Sigmoid colon (tissue), 7 donors: Measurements from ENCODE around the gene IGFBP2. TPM values are rescaled to one million over a fixed set of nuclear protein-coding genes. Genes with fewer than 3 reads are reported as not detected.

Experiments
- DNase-seq: peaks from one replicate; pipeline ENCODE4 v3.0.0-alpha.2; 2019
- H3K27ac ChIP-seq, 4 donors: fragments of 200-600 bp; sonication (generic); one replicate each; pipeline ENCODE4 v1.5.1; 2016 to 2019; ENCODE audit warnings: mild to moderate bottlenecking in 1 of 4
- H3K27me3 ChIP-seq, 3 donors: fragments of 200-600 bp; sonication (generic); one replicate each; pipeline ENCODE4 v1.5.1; 2019; ENCODE audit warnings: mild to moderate bottlenecking in 1 of 3
- H3K36me3 ChIP-seq, 4 donors: fragments of 200-600 bp; sonication (generic); one replicate each; pipeline ENCODE4 v1.5.1; 2016 to 2019
- H3K4me1 ChIP-seq, 4 donors: fragments of 200-600 bp; sonication (generic); one replicate each; pipeline ENCODE4 v1.5.1; 2017 to 2019
- H3K4me3 ChIP-seq, 4 donors: fragments of 200-600 bp; sonication (generic); one replicate each; pipeline ENCODE4 v1.5.1; 2017 to 2019; ENCODE audit warnings: mild to moderate bottlenecking in 2 of 4, moderate library complexity in 1 of 4
- H3K9me3 ChIP-seq, 4 donors: fragments of 200-600 bp in 3 of 4; sonication (generic) in 3 of 4; one replicate each; pipeline versions ENCODE4 v1.5.1 to v1.6.1; 2013 to 2019
- CTCF ChIP-seq, 4 experiments: fragments of 450-650 bp in 3 of 4; fragments of 200-600 bp in 1 of 4; IDR thresholded peaks; one replicate each; pipeline ENCODE4 v1.5.1; 2016 to 2019; ENCODE audit warnings: antibody characterized with exemption in 4 of 4, mild to moderate bottlenecking in 3 of 4, moderate library complexity in 2 of 4
- EP300 ChIP-seq, 4 donors: sonication (generic); formaldehyde crosslinking; IDR thresholded peaks; one replicate each; pipeline ENCODE4 v1.6.1; 2017; ENCODE audit warnings: antibody characterized with exemption in 4 of 4
- POLR2A ChIP-seq, 2 donors: fragments of 450-650 bp; IDR thresholded peaks; one replicate each; pipeline ENCODE4 v1.6.1; 2016; ENCODE audit warnings: antibody characterized with exemption in 2 of 2, mild to moderate bottlenecking in 2 of 2, moderate library complexity in 2 of 2
- POLR2AphosphoS5 ChIP-seq, 4 donors: sonication (generic); formaldehyde crosslinking; IDR thresholded peaks; one replicate each; pipeline ENCODE4 v1.6.1; 2017; ENCODE audit warnings: antibody characterized with exemption in 4 of 4
- WGBS, 2 donors: extraction: QIAGEN DNeasy Blood & Tissue Kit; methylation state at CpG; one replicate each; pipeline ENCODE4 v1.1.7; 2013; 5-methylcytosine and 5-hydroxymethylcytosine counted together
- intact Hi-C: fragments of 100-400 bp; cut with DNase I; formaldehyde crosslinking; loops from one replicate; pipeline ENCODE4 v1.15.1; 2023
- polyA plus RNA-seq, 3 donors: library from polyadenylated mRNA; stranded (reverse); fragments of 200-250 nt; gene quantifications; one replicate each; pipeline ENCODE4 v1.2.3, GENCODE V29; 2013
- total RNA-seq, 4 donors: library from RNA; depleted of rRNA; stranded (reverse); fragments of >200 nt; gene quantifications; one replicate each; pipeline ENCODE4 v1.1.0, GENCODE V29; 2016
- donor health status: healthy with polysubstance abuse.
- donor health status: Bipolar disorder and iron deficiency.
- donor health status: healthy.

Gene IGFBP2
- total and polyA plus RNA-seq, 7 donors, result 6.3 to 45.7 (median 30.8) TPM

DNA sequence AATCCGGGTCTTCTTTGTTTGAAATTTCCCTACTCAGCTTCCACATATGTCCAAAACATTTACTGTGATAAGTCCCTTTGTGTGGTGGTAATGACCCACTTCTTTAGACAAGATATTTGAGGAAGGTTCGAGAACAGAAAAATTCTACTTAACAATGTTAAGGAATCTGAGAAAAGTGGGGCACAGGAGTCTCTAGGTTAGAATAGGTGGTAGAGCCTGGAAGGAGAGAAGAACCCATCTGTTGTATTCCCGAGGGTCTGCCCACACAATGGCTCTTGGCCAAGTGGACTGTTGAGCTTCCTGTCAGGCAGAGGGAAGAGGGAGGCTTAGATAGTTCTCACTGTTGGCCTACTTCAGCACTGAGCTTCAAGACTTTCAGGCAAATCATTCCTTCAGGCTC lies 4.3 kb downstream of the IGFBP2 start:
- no peaks in the 10 kb centered on the region for H3K9me3 ChIP-seq
- WGBS, 2 donors, result 19 to 67% methylated on average over 3 of the region's 3 CpGs
- peaks cover 12 to 80% (median 48%) of the 10 kb centered on the region in 3 donors for H3K27me3 ChIP-seq
- TF ChIP-seq EP300 (IDR thresholded peaks at IDR 0.05) (no peak), POLR2A (IDR thresholded peaks at IDR 0.05) (no peak), POLR2AphosphoS5 (IDR thresholded peaks at IDR 0.05) (no peak), CTCF (IDR thresholded peaks at IDR 0.05) (no peak)
- peaks cover 0 to 38% (median 24%) of the 10 kb centered on the region in 4 donors for H3K4me1 ChIP-seq
- H3K27ac ChIP-seq, result peak overlapping the region in 2 of 4 donors; percentile 15 to 89
- no peak for DNase-seq
- intact Hi-C loops, result no loop called here
- H3K36me3 ChIP-seq, result no peaks in the 10 kb centered on the region
- H3K4me3 ChIP-seq, result no peak overlapping the region

- TF ChIP-seq POLR2A (IDR thresholded peaks at IDR 0.05) (no peak), POLR2AphosphoS5 (IDR thresholded peaks at IDR 0.05) (no peak), CTCF (IDR thresholded peaks at IDR 0.05) (no peak), EP300 (IDR thresholded peaks at IDR 0.05) (no peak)
These were observed 10.9 kb downstream of the IGFBP2 start for GRCh38 chr2:216643986-216644659.

GRCh38 chr2:216644842-216645635 lies 11.8 kb downstream of the IGFBP2 start:
- Histone ChIP-seq H3K4me3 (no peak overlapping the region), H3K4me1 (peaks cover 0 to 15% (median 4%) of the 10 kb centered on the region in 4 donors), H3K27me3 (peaks cover 0 to 11% (median 0%) of the 10 kb centered on the region in 3 donors), H3K27ac (peak overlapping the region in 1 of 4 donors; percentile 70), H3K9me3 (no peaks in the 10 kb centered on the region), H3K36me3 (no peaks in the 10 kb centered on the region)
- intact Hi-C loops, result no loop called here
- DNase-seq, result no peak
- 52 to 67% methylated on average over 4 of the region's 4 CpGs for WGBS, 2 donors
- TF ChIP-seq CTCF (IDR thresholded peaks at IDR 0.05) (no peak), POLR2A (IDR thresholded peaks at IDR 0.05) (no peak), EP300 (IDR thresholded peaks at IDR 0.05) (no peak)

More at GRCh38 chr2:216643986-216644659, 10.9 kb downstream of the IGFBP2 start:
- peaks cover 0 to 19% (median 3%) of the 10 kb centered on the region in 3 donors for H3K27me3 ChIP-seq
- H3K36me3 ChIP-seq, result no peaks in the 10 kb centered on the region
- H3K4me1 ChIP-seq, result peaks cover 0 to 9% (median 4%) of the 10 kb centered on the region in 4 donors
- peak overlapping the region in 3 of 4 donors; percentile 1 to 70 (median 28) for H3K27ac ChIP-seq
- H3K4me3 ChIP-seq, result no peak overlapping the region
- intact Hi-C loops, result no loop called here
- WGBS, 2 donors, result 67 to 79% methylated on average over 5 of the region's 5 CpGs
- H3K9me3 ChIP-seq, result no peaks in the 10 kb centered on the region
- DNase-seq, result no peak

- Histone ChIP-seq H3K27ac (peak overlapping the region in 1 of 4 donors; percentile 70), H3K4me1 (peaks cover 0 to 15% (median 4%) of the 10 kb centered on the region in 4 donors), H3K4me3 (no peak overlapping the region), H3K36me3 (no peaks in the 10 kb centered on the region), H3K27me3 (peaks cover 0 to 10% (median 0%) of the 10 kb centered on the region in 3 donors), H3K9me3 (no peaks in the 10 kb centered on the region)
- intact Hi-C loops, result no loop called here
- TF ChIP-seq POLR2AphosphoS5 (IDR thresholded peaks at IDR 0.05) (no peak), CTCF (IDR thresholded peaks at IDR 0.05) (no peak), POLR2A (IDR thresholded peaks at IDR 0.05) (no peak), EP300 (IDR thresholded peaks at IDR 0.05) (no peak)
- no peak for DNase-seq
- WGBS, 2 donors, result 77 to 89% methylated on average over 3 of the region's 3 CpGs
These were observed 12.4 kb downstream of the IGFBP2 start for GRCh38 chr2:216645636-216645950.
